Activated T-helper 17 cell treated with anti-CD3 and anti-CD28 coated beads, Interleukin-2, amount 50 U/mL, for 72 hours (primary cell): ENCODE results near the gene FAM83C. TPM values are rescaled to one million over a fixed set of nuclear protein-coding genes. Genes with fewer than 3 reads are reported as not detected.
"Not testable (repeated sequence)": the region's sequence is repeated elsewhere in the genome, so short reads cannot be mapped to it uniquely, and the experiment has no call there.

Experiments
- ATAC-seq: fragments of 150-1000 bp; cut with Tn5 transposase; replicated peaks from 2 replicates; pipeline ENCODE4 v1.10.0; 2021; ENCODE audit warnings: mild to moderate bottlenecking, moderate library complexity
- H3K27ac Mint-ChIP-seq: one replicate; pipeline ENCODE4 v1.8.0; 2022; ENCODE audit warnings: mixed read lengths
- H3K27me3 Mint-ChIP-seq: one replicate; pipeline ENCODE4 v1.8.0; 2022; ENCODE audit warnings: mixed read lengths
- H3K36me3 Mint-ChIP-seq: one replicate; pipeline ENCODE4 v1.8.0; 2022; ENCODE audit warnings: low read depth, mild to moderate bottlenecking, mixed read lengths
- H3K4me1 Mint-ChIP-seq: one replicate; pipeline ENCODE4 v1.8.0; 2022; ENCODE audit warnings: mixed read lengths
- H3K4me3 Mint-ChIP-seq: one replicate; pipeline ENCODE4 v1.8.0; 2022; ENCODE audit warnings: mild to moderate bottlenecking, mixed read lengths
- H3K9me3 Mint-ChIP-seq: one replicate; pipeline ENCODE4 v1.8.0; 2022; ENCODE audit warnings: mixed read lengths
- total RNA-seq, 2 donors: library from RNA; stranded (reverse); gene quantifications; one replicate each; pipeline ENCODE4 v1.2.3, GENCODE V29; 2022

The FAM83C gene
- total RNA-seq, 2 donors from 2014 or later: not detected

GRCh38 chr20:35326021-35326739 lies 34.0 kb upstream of the FAM83C start:
- no peak overlapping the region for H3K4me3 Mint-ChIP-seq
- no peaks in the 10 kb centered on the region for H3K27me3 Mint-ChIP-seq

GRCh38 chr20:35325401-35325800 lies 33.2 kb upstream of the FAM83C start:
- Mint-ChIP-seq H3K4me3 (no peak overlapping the region), H3K27me3 (no peaks in the 10 kb centered on the region), H3K4me1 (peaks cover 18% of the 10 kb centered on the region), H3K27ac (peak overlapping the region; percentile 8), H3K9me3 (no peaks in the 10 kb centered on the region), H3K36me3 (peaks cover 11% of the 10 kb centered on the region)
- no peak for ATAC-seq

More at GRCh38 chr20:35326021-35326739, 34.0 kb upstream of the FAM83C start:
- no peak for ATAC-seq
- H3K36me3 Mint-ChIP-seq: peaks cover 18% of the 10 kb centered on the region
- H3K27ac Mint-ChIP-seq: peak overlapping the region; percentile 8
- H3K4me1 Mint-ChIP-seq: peaks cover 18% of the 10 kb centered on the region
- no peaks in the 10 kb centered on the region for H3K9me3 Mint-ChIP-seq

GRCh38 chr20:35320396-35321126 lies 28.3 kb upstream of the FAM83C start:
- no peaks in the 10 kb centered on the region for H3K9me3 Mint-ChIP-seq
- H3K4me1 Mint-ChIP-seq: peaks cover 5% of the 10 kb centered on the region
- ATAC-seq: no peak
- H3K27me3 Mint-ChIP-seq: no peaks in the 10 kb centered on the region
- H3K4me3 Mint-ChIP-seq: no peak overlapping the region
- no peak overlapping the region for H3K27ac Mint-ChIP-seq
- H3K36me3 Mint-ChIP-seq: peaks cover 11% of the 10 kb centered on the region

GRCh38 chr20:35319871-35320197 lies 27.6 kb upstream of the FAM83C start:
- Mint-ChIP-seq H3K27ac (no peak overlapping the region), H3K4me3 (no peak overlapping the region), H3K36me3 (peaks cover 7% of the 10 kb centered on the region), H3K9me3 (no peaks in the 10 kb centered on the region), H3K27me3 (no peaks in the 10 kb centered on the region), H3K4me1 (peaks cover 13% of the 10 kb centered on the region)
- no peak for ATAC-seq

GRCh38 chr20:35319192-35319870 lies 27.1 kb upstream of the FAM83C start:
- Mint-ChIP-seq H3K9me3 (no peaks in the 10 kb centered on the region), H3K27ac (peak overlapping the region; percentile 15), H3K4me3 (no peak overlapping the region), H3K27me3 (no peaks in the 10 kb centered on the region), H3K36me3 (peaks cover 10% of the 10 kb centered on the region), H3K4me1 (peaks cover 18% of the 10 kb centered on the region)
- no peak for ATAC-seq

GRCh38 chr20:35318502-35319157 lies 26.4 kb upstream of the FAM83C start:
- Mint-ChIP-seq H3K27ac (peak overlapping the region; percentile 15), H3K4me3 (no peak overlapping the region), H3K9me3 (no peaks in the 10 kb centered on the region), H3K27me3 (no peaks in the 10 kb centered on the region), H3K4me1 (peaks cover 18% of the 10 kb centered on the region), H3K36me3 (peaks cover 16% of the 10 kb centered on the region)
- peak; percentile 37 for ATAC-seq

- Mint-ChIP-seq H3K27ac (peak overlapping the region; percentile 15), H3K27me3 (no peaks in the 10 kb centered on the region), H3K4me1 (peaks cover 16% of the 10 kb centered on the region), H3K36me3 (peaks cover 14% of the 10 kb centered on the region), H3K9me3 (no peaks in the 10 kb centered on the region), H3K4me3 (no peak overlapping the region)
- ATAC-seq: no peak
Measured at GRCh38 chr20:35317416-35318210, 25.4 kb upstream of the FAM83C start.

GRCh38 chr20:35316086-35316485 lies 23.9 kb upstream of the FAM83C start:
- H3K27ac Mint-ChIP-seq: peak overlapping the region; percentile 61
- H3K9me3 Mint-ChIP-seq: no peaks in the 10 kb centered on the region
- no peak for ATAC-seq
- no peak overlapping the region for H3K4me3 Mint-ChIP-seq
- H3K27me3 Mint-ChIP-seq: no peaks in the 10 kb centered on the region
- peaks cover 24% of the 10 kb centered on the region for H3K4me1 Mint-ChIP-seq
- H3K36me3 Mint-ChIP-seq: peaks cover 21% of the 10 kb centered on the region

- not testable (repeated sequence) for H3K4me3 Mint-ChIP-seq, ATAC-seq, H3K27me3 Mint-ChIP-seq, H3K9me3 Mint-ChIP-seq
- H3K36me3 Mint-ChIP-seq: peaks cover 21% of the 10 kb centered on the region
- peaks cover 27% of the 10 kb centered on the region for H3K4me1 Mint-ChIP-seq
- H3K27ac Mint-ChIP-seq: peak overlapping the region; percentile 61
Measured at GRCh38 chr20:35315632-35316020, 23.4 kb upstream of the FAM83C start.

GRCh38 chr20:35314816-35315631 lies 22.8 kb upstream of the FAM83C start:
- ATAC-seq: no peak
- Mint-ChIP-seq H3K9me3 (no peaks in the 10 kb centered on the region), H3K36me3 (peaks cover 23% of the 10 kb centered on the region), H3K27me3 (no peaks in the 10 kb centered on the region), H3K27ac (peak overlapping the region; percentile 61), H3K4me1 (peaks cover 27% of the 10 kb centered on the region), H3K4me3 (no peak overlapping the region)

GRCh38 chr20:35312318-35312717 lies 20.1 kb upstream of the FAM83C start:
- peaks cover 27% of the 10 kb centered on the region for H3K4me1 Mint-ChIP-seq
- H3K4me3 Mint-ChIP-seq: peak overlapping the region; percentile 43
- no peaks in the 10 kb centered on the region for H3K27me3 Mint-ChIP-seq
- no peaks in the 10 kb centered on the region for H3K9me3 Mint-ChIP-seq
- ATAC-seq: peak; percentile 91
- H3K27ac Mint-ChIP-seq: peak overlapping the region; percentile 49
- peaks cover 26% of the 10 kb centered on the region for H3K36me3 Mint-ChIP-seq

GRCh38 chr20:35311822-35312221 lies 19.6 kb upstream of the FAM83C start:
- no peak for ATAC-seq
- peak overlapping the region; percentile 49 for H3K27ac Mint-ChIP-seq
- H3K27me3 Mint-ChIP-seq: no peaks in the 10 kb centered on the region
- H3K36me3 Mint-ChIP-seq: peaks cover 26% of the 10 kb centered on the region
- peaks cover 29% of the 10 kb centered on the region for H3K4me1 Mint-ChIP-seq
- peak overlapping the region; percentile 43 for H3K4me3 Mint-ChIP-seq
- H3K9me3 Mint-ChIP-seq: no peaks in the 10 kb centered on the region

- H3K36me3 Mint-ChIP-seq: peaks cover 26% of the 10 kb centered on the region
- peak; percentile 74 for ATAC-seq
- no peaks in the 10 kb centered on the region for H3K27me3 Mint-ChIP-seq
- no peaks in the 10 kb centered on the region for H3K9me3 Mint-ChIP-seq
- peak overlapping the region; percentile 43 for H3K4me3 Mint-ChIP-seq
- H3K4me1 Mint-ChIP-seq: peaks cover 33% of the 10 kb centered on the region
- peak overlapping the region; percentile 49 for H3K27ac Mint-ChIP-seq
Measured at GRCh38 chr20:35311409-35311808, 19.2 kb upstream of the FAM83C start.
